GM23338 (cell line): Measurements from ENCODE around the gene HHAT. TPM values are rescaled to one million over a fixed set of nuclear protein-coding genes. Genes with fewer than 3 reads are reported as not detected.
A peak's percentile ranks its signal among the peaks of the same experiment; 100 is the strongest.

Source experiments
- ATAC-seq: fragments of 200-7000 bp; cut with Tn5 transposase; 3 replicates; pipeline ENCODE4 v1.9.1; 2020
- DNase-seq: peaks from one replicate; pipeline ENCODE4 v3.0.0-alpha.2; 2015; ENCODE audit warnings: low spot score
- H2AFZ ChIP-seq: fragments of 200-600 bp; sonication (generic); 2 replicates; pipeline ENCODE4 v1.8.0; 2016; ENCODE audit warnings: antibody characterized with exemption, mild to moderate bottlenecking, moderate library complexity
- H3F3A ChIP-seq: fragments of 200-600 bp; sonication (generic); replicated peaks from 2 replicates; pipeline ENCODE4 v1.8.0; 2017; ENCODE audit warnings: antibody characterized with exemption, mixed run types, low read depth
- H3K27ac ChIP-seq: fragments of 200-600 bp; sonication (generic); 2 replicates; pipeline ENCODE4 v1.6.1; 2016; ENCODE audit warnings: low read depth
- H3K27me3 ChIP-seq: fragments of 200-600 bp; sonication (generic); 2 replicates; pipeline ENCODE4 v1.8.0; 2016; ENCODE audit warnings: mild to moderate bottlenecking, mixed run types, moderate library complexity; ENCODE audit not compliant: insufficient read depth
- H3K36me3 ChIP-seq: fragments of 200-600 bp; sonication (generic); 2 replicates; pipeline ENCODE4 v1.8.0; 2016; ENCODE audit warnings: mild to moderate bottlenecking; ENCODE audit not compliant: insufficient read depth
- H3K4me1 ChIP-seq: fragments of 200-600 bp; sonication (generic); 2 replicates; pipeline ENCODE4 v1.8.0; 2016; ENCODE audit warnings: mild to moderate bottlenecking, moderate library complexity; ENCODE audit not compliant: insufficient read depth
- H3K4me2 ChIP-seq: fragments of 200-600 bp; sonication (generic); 2 replicates; pipeline ENCODE4 v1.7.1; 2017; ENCODE audit warnings: mixed run types
- H3K4me3 ChIP-seq: fragments of 200-600 bp; sonication (generic); 2 replicates; pipeline ENCODE4 v1.6.1; 2016; ENCODE audit warnings: mixed run types
- H3K79me2 ChIP-seq: fragments of 200-600 bp; sonication (generic); replicated peaks from 2 replicates; pipeline ENCODE4 v1.8.0; 2017; ENCODE audit warnings: mild to moderate bottlenecking; ENCODE audit not compliant: insufficient read depth
- H3K9me2 ChIP-seq: fragments of 200-600 bp; sonication (generic); 2 replicates; pipeline ENCODE4 v1.8.0; 2017; ENCODE audit not compliant: insufficient read depth
- H4K20me1 ChIP-seq: fragments of 200-600 bp; sonication (generic); replicated peaks from 2 replicates; pipeline ENCODE4 v1.8.0; 2017; ENCODE audit warnings: mild to moderate bottlenecking; ENCODE audit not compliant: insufficient read depth
- H3K27ac Mint-ChIP-seq: 2 replicates; pipeline ENCODE4 v1.8.0; 2020; ENCODE audit warnings: inconsistent platforms, mild to moderate bottlenecking, moderate library complexity, mixed read lengths
- H3K27me3 Mint-ChIP-seq: 3 replicates; pipeline ENCODE4 v1.8.0; 2022; ENCODE audit warnings: low read depth, mild to moderate bottlenecking, moderate library complexity, mixed read lengths, inconsistent platforms; ENCODE audit not compliant: insufficient read depth, poor library complexity
- H3K36me3 Mint-ChIP-seq: 3 replicates; pipeline ENCODE4 v1.8.0; 2021; ENCODE audit warnings: low read depth, mild to moderate bottlenecking, inconsistent platforms, moderate library complexity, mixed read lengths
- H3K4me1 Mint-ChIP-seq: 3 replicates; pipeline ENCODE4 v1.8.0; 2020; ENCODE audit warnings: mild to moderate bottlenecking, inconsistent platforms, mixed read lengths
- H3K4me3 Mint-ChIP-seq: 3 replicates; pipeline ENCODE4 v1.8.0; 2021; ENCODE audit warnings: moderate library complexity, mild to moderate bottlenecking, inconsistent platforms, mixed read lengths
- H3K9me3 Mint-ChIP-seq: 3 replicates; pipeline ENCODE4 v1.8.0; 2020; ENCODE audit warnings: moderate library complexity, mild to moderate bottlenecking, inconsistent platforms, mixed read lengths
- CREB1 ChIP-seq: fragments of 250-450 bp; sonication (Bioruptor Pico); IDR thresholded peaks from 2 replicates; pipeline ENCODE4 v1.5.0; 2020; ENCODE audit warnings: low read depth, mild to moderate bottlenecking, moderate library complexity
- CTCF ChIP-seq, 2 experiments: fragments of 200-600 bp in 1 of 2; sonication (generic) in 1 of 2; conservative IDR thresholded peaks; 2 replicates each; pipeline versions ENCODE4 v1.5.1 to v1.6.1; 2016 to 2017; ENCODE audit warnings: antibody characterized with exemption in 2 of 2, low read depth in 2 of 2, mild to moderate bottlenecking in 2 of 2, moderate library complexity in 1 of 2
- ETS1 ChIP-seq: IDR thresholded peaks from 2 replicates; pipeline ENCODE4 v1.6.1; 2016; ENCODE audit warnings: antibody characterized with exemption
- EZH2 ChIP-seq: fragments of 200-600 bp; sonication (generic); IDR thresholded peaks from one replicate; pipeline ENCODE4 v1.8.0; 2017; ENCODE audit warnings: antibody characterized with exemption, mild to moderate bottlenecking, low read depth; ENCODE audit not compliant: unreplicated experiment
- EZH2phosphoT487 ChIP-seq: fragments of 200-600 bp; sonication (generic); IDR thresholded peaks from one replicate; pipeline ENCODE4 v1.8.1; 2018; ENCODE audit warnings: antibody characterized with exemption; ENCODE audit not compliant: unreplicated experiment
- JUNB ChIP-seq: IDR thresholded peaks from one replicate; pipeline ENCODE4 v1.6.1; 2016; ENCODE audit warnings: antibody characterized with exemption; ENCODE audit not compliant: unreplicated experiment
- NANOG ChIP-seq: IDR thresholded peaks from 2 replicates; pipeline ENCODE4 v1.6.1; 2016; ENCODE audit warnings: antibody characterized with exemption, borderline replicate concordance
- POLR2AphosphoS5 ChIP-seq: IDR thresholded peaks from 2 replicates; pipeline ENCODE4 v1.6.1; 2016; ENCODE audit warnings: antibody characterized with exemption, low read depth
- REST ChIP-seq: IDR thresholded peaks from one replicate; pipeline ENCODE4 v1.6.1; 2018; ENCODE audit warnings: antibody characterized with exemption; ENCODE audit not compliant: unreplicated experiment
- STAT1 ChIP-seq: IDR thresholded peaks from one replicate; pipeline ENCODE4 v1.6.1; 2016; ENCODE audit warnings: antibody characterized with exemption; ENCODE audit not compliant: unreplicated experiment
- ZNF114 ChIP-seq: fragments of 250-450 bp; sonication (Bioruptor Pico); IDR thresholded peaks from 2 replicates; pipeline ENCODE4 v1.5.0; 2020; ENCODE audit warnings: mild to moderate bottlenecking, moderate library complexity
- ZNF331 ChIP-seq: fragments of 250-450 bp; sonication (Bioruptor Pico); IDR thresholded peaks from 2 replicates; pipeline ENCODE4 v1.5.0; 2020; ENCODE audit warnings: low read depth, mild to moderate bottlenecking, moderate library complexity
- ZNF462 ChIP-seq: fragments of 250-450 bp; sonication (Bioruptor Pico); IDR thresholded peaks from 2 replicates; pipeline ENCODE4 v1.5.0; 2020; ENCODE audit warnings: mild to moderate bottlenecking, moderate library complexity
- polyA plus RNA-seq: library from polyadenylated mRNA; unstranded; fragments of >200 nt; fragmentation: Nextera tagmentation; extraction: Ambion mirVana; gene quantifications from 2 replicates; pipeline ENCODE4 v1.2.1, GENCODE V29; 2016
- total RNA-seq: library from RNA; depleted of rRNA; stranded (reverse); fragments of >200 nt; shearing (Covaris generic); gene quantifications from 2 replicates; pipeline ENCODE4 v1.2.3, GENCODE V29; 2014

HHAT gene
- total and polyA plus RNA-seq, 2 experiments from 2014 or later, result 0.11 to 0.66 TPM

GRCh38 chr1:210482945-210483617 lies 154.4 kb downstream of the HHAT start:
- Histone ChIP-seq H3K27ac (no peak overlapping the region), H3K4me2 (no peak overlapping the region), H3K27me3 (no peaks in the 10 kb centered on the region), H3K4me3 (no peak overlapping the region), H3F3A (no peaks in the 10 kb centered on the region), H3K4me1 (peaks cover 5% of the 10 kb centered on the region), H3K36me3 (no peaks in the 10 kb centered on the region), H2AFZ (no peak overlapping the region), H4K20me1 (no peaks in the 10 kb centered on the region), H3K9me2 (0 out of 2 replicates have a peak, but pooled peaks cover 2% of the 10 kb centered on the region), H3K79me2 (no peaks in the 10 kb centered on the region)
- H3K27me3 Mint-ChIP-seq, result peaks cover 2% of the 10 kb centered on the region
- H3K4me1 Mint-ChIP-seq, result peaks cover 23% of the 10 kb centered on the region
- ATAC-seq, result peak; percentile 40; the same call in 2 of the 3 replicates
- no peak overlapping the region for H3K27ac Mint-ChIP-seq
- TF ChIP-seq REST (no peak), ETS1 (no peak), ZNF462 (CRISPR knock-in tag) (no peak), CTCF (conservative IDR thresholded peaks at IDR 0.05; ENCODE audit: low read depth in 2 of 2) (no peak), EZH2phosphoT487 (no peak), POLR2AphosphoS5 (no peak), ZNF331 (CRISPR knock-in tag) (no peak), ZNF114 (CRISPR knock-in tag) (no peak), JUNB (no peak), STAT1 (no peak), EZH2 (no peak), NANOG (no peak), CREB1 (CRISPR knock-in tag) (no peak)
- no peak overlapping the region for H3K4me3 Mint-ChIP-seq
- no peaks in the 10 kb centered on the region for H3K9me3 Mint-ChIP-seq
- H3K36me3 Mint-ChIP-seq, result no peaks in the 10 kb centered on the region
- no peak for DNase-seq
